Testis (tissue), 2 donors: Measurements from ENCODE around the gene HGS.

Experiments used
- CTCF ChIP-seq, 3 experiments: fragments of 450-650 bp in 2 of 3; fragments of 200-600 bp in 1 of 3; sonication (generic) in 1 of 3; IDR thresholded peaks; one replicate each; pipeline ENCODE4 v1.5.1; 2016 to 2019; ENCODE audit warnings: antibody characterized with exemption in 3 of 3, mild to moderate bottlenecking in 2 of 3, moderate library complexity in 1 of 3
- POLR2A ChIP-seq: fragments of 450-650 bp; IDR thresholded peaks from one replicate; pipeline ENCODE4 v1.6.1; 2017; ENCODE audit warnings: antibody characterized with exemption, mild to moderate bottlenecking, moderate library complexity

DNA sequence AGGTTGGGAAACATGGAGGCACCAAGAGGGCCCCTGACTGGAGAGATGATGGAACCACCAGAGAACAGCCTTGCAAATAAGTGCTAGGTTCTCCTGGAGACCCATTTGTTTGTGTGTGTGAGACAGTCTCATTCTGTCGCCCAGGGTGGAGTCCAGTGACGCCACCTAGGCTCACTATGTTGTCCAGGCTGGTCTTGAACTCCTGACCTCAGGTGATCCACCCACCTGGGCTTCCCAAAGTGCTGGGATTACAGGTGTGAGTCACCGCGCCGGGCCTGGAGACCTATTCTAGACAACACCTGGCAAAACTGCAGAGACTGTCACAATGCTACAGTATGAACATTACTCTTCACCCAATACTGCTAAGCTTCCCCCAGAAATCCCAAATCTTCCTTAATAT is 48.4 kb upstream of the HGS start:
- no peak for TF ChIP-seq CTCF (IDR thresholded peaks at IDR 0.05)
- TF ChIP-seq POLR2A: no peak
